Measurements from ENCODE around the gene IPO11. TPM values are rescaled to one million over a fixed set of nuclear protein-coding genes. Genes with fewer than 3 reads are reported as not detected.

The IPO11 gene
- total RNA-seq (2021) = 55.5 and 66.5 TPM in 2 replicates
- Bru-seq, nascent RNA = percentile 89 among the genes with signal in this experiment
- BruChase-seq, experiment 1, labeled RNA remaining after a 2-hour chase = percentile 78 among the genes with signal in this experiment
- percentile 72 among the genes with signal in this experiment for BruChase-seq, experiment 2, labeled RNA remaining after a 6-hour chase
- long read RNA-seq, full-length matches to known transcripts = 47 of 62 reads
- long read RNA-seq, partial matches to known transcripts = 2 of 62 reads
- long read RNA-seq, other reads (novel, unspliced or antisense) = 13 of 62 reads

DNA sequence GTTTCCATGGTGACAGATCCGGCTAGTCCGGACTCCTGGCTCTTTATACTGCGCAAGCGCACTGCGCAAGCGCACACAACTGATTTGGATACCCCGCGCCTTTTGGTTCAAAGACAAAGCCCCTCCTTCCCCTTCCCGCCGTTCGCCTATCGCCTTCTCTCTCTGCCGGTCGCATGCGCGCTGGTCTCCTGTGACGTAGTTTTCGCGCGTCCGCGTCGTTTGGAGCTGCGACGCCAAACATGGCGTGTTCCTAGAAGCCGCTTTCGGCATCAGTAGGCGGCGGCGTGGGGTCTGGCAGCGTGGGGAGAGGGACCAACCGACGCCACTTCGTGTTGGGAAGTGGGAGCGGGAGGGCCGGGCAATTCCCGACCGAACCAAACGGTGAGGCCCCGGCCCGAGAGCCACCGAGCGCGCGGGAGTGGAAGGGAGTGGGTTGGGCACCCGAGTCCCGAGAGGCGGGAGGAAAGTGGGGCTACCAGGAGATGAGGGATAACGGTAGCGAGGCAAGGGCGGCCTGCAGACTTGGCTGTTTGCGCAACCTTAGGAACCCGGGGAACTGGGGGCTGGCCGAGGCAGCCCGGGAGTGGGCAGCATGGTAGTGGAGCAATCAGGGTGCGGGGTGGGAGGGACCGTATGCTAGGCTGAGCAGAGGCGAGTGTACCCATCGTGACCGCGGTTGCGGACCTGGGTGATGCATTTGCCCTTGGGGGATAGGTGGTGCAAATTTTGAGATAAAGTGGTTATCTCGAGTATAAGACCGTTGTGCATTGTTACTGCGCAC lies at the start of gene IPO11:
IPO11 (plus strand) TSS at position 215 of the 781 bp plus-strand sequence. CDS start 24,517 bp downstream, outside the sequence.
- TF ChIP-seq, protein P1, sequence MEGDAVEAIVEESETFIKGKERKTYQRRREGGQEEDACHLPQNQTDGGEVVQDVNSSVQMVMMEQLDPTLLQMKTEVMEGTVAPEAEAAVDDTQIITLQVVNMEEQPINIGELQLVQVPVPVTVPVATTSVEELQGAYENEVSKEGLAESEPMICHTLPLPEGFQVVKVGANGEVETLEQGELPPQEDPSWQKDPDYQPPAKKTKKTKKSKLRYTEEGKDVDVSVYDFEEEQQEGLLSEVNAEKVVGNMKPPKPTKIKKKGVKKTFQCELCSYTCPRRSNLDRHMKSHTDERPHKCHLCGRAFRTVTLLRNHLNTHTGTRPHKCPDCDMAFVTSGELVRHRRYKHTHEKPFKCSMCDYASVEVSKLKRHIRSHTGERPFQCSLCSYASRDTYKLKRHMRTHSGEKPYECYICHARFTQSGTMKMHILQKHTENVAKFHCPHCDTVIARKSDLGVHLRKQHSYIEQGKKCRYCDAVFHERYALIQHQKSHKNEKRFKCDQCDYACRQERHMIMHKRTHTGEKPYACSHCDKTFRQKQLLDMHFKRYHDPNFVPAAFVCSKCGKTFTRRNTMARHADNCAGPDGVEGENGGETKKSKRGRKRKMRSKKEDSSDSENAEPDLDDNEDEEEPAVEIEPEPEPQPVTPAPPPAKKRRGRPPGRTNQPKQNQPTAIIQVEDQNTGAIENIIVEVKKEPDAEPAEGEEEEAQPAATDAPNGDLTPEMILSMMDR (conservative IDR thresholded peaks at IDR 0.05; ENCODE audit: low read depth, low read length) = no peak
- no peak for TF ChIP-seq EZH2 (IDR thresholded peaks at IDR 0.05; ENCODE audit: borderline replicate concordance, low read depth, low read length, poor library complexity, severe bottlenecking)
- peak within 1 kb of the TSS; percentile 89 for H3K27ac ChIP-seq (ENCODE audit: low read depth, low read length, poor library complexity, severe bottlenecking)
- no TSS peak for BruUV-seq (replicated peaks)

DNA sequence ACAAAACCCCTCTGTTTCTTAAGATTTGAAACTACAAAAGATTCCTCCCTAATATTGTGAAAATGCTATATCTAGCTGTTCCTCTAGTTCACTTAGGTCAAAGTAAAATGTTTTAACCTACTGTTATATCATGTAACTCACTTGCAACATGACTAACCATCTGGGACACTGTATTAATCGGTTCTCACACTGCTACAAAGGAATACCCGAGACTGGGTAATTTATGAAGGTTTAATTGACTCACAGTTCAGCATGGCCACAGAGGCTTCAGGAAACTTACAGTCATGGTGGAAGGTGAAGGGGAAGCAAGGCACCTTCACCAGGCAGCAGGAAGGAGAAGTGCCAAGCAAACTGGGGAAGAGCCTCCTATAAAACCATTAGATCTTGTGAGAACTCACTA lies 43.5 kb upstream of the IPO11 start:
- CTCF ChIA-PET = no interaction called here
- Histone ChIP-seq H3K27ac (ENCODE audit: low read depth, low read length, poor library complexity, severe bottlenecking) (no peak overlapping the region), H3K9me3 (ENCODE audit: low read depth, low read length, poor library complexity, severe bottlenecking) (peaks cover 8% of the 10 kb centered on the region), H3K27me3 (replicated peaks; ENCODE audit: insufficient read depth, low read depth, low read length, poor library complexity) (no peaks in the 10 kb centered on the region), H3K4me1 (ENCODE audit: insufficient read depth, low read length, poor library complexity, severe bottlenecking) (no peaks in the 10 kb centered on the region), H3K4me3 (ENCODE audit: low read depth, low read length, poor library complexity, severe bottlenecking) (no peak overlapping the region), H3K36me3 (ENCODE audit: insufficient read depth, low read length, poor library complexity, severe bottlenecking) (peaks cover 50% of the 10 kb centered on the region)
- POLR2A ChIA-PET (ENCODE audit: low non-redundant PET) = no interaction called here
- DNase-seq (ENCODE audit: low spot score) = no peak
- intact Hi-C loops (cut with micrococcal nuclease; ENCODE audit: unreplicated experiment) = no loop called here
- BruUV-seq (replicated peaks) = no TSS peak
- TF ChIP-seq, protein P1 (conservative IDR thresholded peaks at IDR 0.05; ENCODE audit: low read depth, low read length) = no peak
- no peak for TF ChIP-seq EZH2 (IDR thresholded peaks at IDR 0.05; ENCODE audit: borderline replicate concordance, low read depth, low read length, poor library complexity, severe bottlenecking)

More for the DNA sequence above, at the start of gene IPO11:
- DNase-seq (ENCODE audit: low spot score) = peak; percentile 99
- Histone ChIP-seq H3K4me1 (ENCODE audit: insufficient read depth, low read length, poor library complexity, severe bottlenecking) (peaks cover 11% of the 10 kb centered on the region), H3K9me3 (ENCODE audit: low read depth, low read length, poor library complexity, severe bottlenecking) (no peaks in the 10 kb centered on the region), H3K27me3 (replicated peaks; ENCODE audit: insufficient read depth, low read depth, low read length, poor library complexity) (no peaks in the 10 kb centered on the region), H3K36me3 (ENCODE audit: insufficient read depth, low read length, poor library complexity, severe bottlenecking) (no peaks in the 10 kb centered on the region), H3K4me3 (ENCODE audit: low read depth, low read length, poor library complexity, severe bottlenecking) (peak within 1 kb of the TSS; percentile 95)
- POLR2A ChIA-PET (ENCODE audit: low non-redundant PET) = interaction anchor here (0.5 to 1.5 kb wide), 3 partner anchors 9 to 517 kb away, joined by 3 to 6 read pairs (median 5); partner anchors contain the start of gene DIMT1
- intact Hi-C loops (cut with micrococcal nuclease; ENCODE audit: unreplicated experiment) = no loop called here
- CTCF ChIA-PET = no interaction called here

DNA sequence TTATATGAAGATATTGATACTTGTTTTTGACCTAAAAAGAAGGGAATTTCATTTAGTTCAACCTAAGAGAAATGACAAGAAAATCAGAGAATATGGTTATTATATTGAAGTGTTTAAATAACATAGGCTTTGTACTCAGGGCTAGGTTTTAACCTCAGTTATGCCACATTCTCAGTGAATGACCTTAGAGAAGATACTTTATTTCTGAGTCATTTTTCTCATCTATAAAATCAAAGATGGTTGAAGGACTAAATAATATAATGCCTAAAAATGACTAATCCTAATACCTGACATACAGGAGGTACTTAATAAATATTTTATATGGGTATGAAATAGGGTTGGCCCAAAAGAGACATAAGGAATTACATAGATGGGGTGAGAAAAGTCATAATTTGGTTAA lies 41.2 kb upstream of the IPO11 start:
- no TSS peak for BruUV-seq (replicated peaks)
- CTCF ChIA-PET = no interaction called here

More for the DNA sequence above, 41.2 kb upstream of the IPO11 start:
- POLR2A ChIA-PET (ENCODE audit: low non-redundant PET) = interaction anchor here (0.6 kb wide), 1 partner anchor 33 kb away, joined by 5 read pairs; no protein-coding TSS in a partner anchor
- no peak for DNase-seq (ENCODE audit: low spot score)
- Histone ChIP-seq H3K4me3 (ENCODE audit: low read depth, low read length, poor library complexity, severe bottlenecking) (no peak overlapping the region), H3K36me3 (ENCODE audit: insufficient read depth, low read length, poor library complexity, severe bottlenecking) (peaks cover 45% of the 10 kb centered on the region), H3K27ac (ENCODE audit: low read depth, low read length, poor library complexity, severe bottlenecking) (no peak overlapping the region), H3K27me3 (replicated peaks; ENCODE audit: insufficient read depth, low read depth, low read length, poor library complexity) (no peaks in the 10 kb centered on the region), H3K9me3 (ENCODE audit: low read depth, low read length, poor library complexity, severe bottlenecking) (no peaks in the 10 kb centered on the region), H3K4me1 (ENCODE audit: insufficient read depth, low read length, poor library complexity, severe bottlenecking) (no peaks in the 10 kb centered on the region)
- TF ChIP-seq EZH2 (IDR thresholded peaks at IDR 0.05; ENCODE audit: borderline replicate concordance, low read depth, low read length, poor library complexity, severe bottlenecking) = no peak
- TF ChIP-seq, protein P1 (conservative IDR thresholded peaks at IDR 0.05; ENCODE audit: low read depth, low read length) = no peak
- intact Hi-C loops (cut with micrococcal nuclease; ENCODE audit: unreplicated experiment) = no loop called here

Measured in A673 (cell line).